ENCODE data around the gene TRIM2.

DNA sequence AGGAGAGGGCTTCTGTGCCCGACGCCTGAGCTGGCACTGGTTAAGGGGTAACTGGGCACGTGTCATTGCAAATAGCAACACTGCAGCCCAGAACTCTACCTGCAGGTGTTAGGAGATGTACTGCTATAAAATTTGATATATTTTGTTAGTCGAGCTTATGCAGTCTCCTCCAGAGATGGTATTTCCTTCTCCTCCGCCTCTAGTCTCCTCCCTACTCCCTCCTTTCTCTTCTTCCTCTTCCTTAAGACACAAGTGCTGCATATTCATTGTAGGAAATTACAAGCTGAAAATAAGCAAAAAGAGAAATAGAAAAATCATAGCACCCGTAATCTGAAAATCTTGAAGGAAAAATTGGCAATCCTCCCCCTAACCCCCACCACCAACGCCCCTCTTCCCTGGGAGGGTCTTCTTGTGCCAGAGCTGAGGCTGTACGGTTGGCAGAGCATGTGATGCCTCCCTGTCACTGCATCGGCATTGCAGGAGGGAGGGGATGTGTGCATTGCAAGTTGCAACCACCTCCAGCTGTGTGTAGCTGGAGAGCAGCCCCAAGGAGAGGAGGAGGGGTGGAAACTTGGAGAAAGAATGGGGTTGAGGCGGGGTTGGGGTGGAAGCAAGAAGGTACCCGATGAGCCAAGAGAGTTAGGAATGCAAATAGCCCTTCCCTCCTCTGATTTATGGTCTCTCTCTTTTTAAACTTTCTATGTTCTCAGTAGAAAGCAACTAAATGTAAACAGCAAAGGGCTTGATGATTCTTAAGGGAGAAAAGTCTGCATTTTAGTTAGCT lies 92.0 kb downstream of the TRIM2 start:
- TF ChIP-seq, protein P1, sequence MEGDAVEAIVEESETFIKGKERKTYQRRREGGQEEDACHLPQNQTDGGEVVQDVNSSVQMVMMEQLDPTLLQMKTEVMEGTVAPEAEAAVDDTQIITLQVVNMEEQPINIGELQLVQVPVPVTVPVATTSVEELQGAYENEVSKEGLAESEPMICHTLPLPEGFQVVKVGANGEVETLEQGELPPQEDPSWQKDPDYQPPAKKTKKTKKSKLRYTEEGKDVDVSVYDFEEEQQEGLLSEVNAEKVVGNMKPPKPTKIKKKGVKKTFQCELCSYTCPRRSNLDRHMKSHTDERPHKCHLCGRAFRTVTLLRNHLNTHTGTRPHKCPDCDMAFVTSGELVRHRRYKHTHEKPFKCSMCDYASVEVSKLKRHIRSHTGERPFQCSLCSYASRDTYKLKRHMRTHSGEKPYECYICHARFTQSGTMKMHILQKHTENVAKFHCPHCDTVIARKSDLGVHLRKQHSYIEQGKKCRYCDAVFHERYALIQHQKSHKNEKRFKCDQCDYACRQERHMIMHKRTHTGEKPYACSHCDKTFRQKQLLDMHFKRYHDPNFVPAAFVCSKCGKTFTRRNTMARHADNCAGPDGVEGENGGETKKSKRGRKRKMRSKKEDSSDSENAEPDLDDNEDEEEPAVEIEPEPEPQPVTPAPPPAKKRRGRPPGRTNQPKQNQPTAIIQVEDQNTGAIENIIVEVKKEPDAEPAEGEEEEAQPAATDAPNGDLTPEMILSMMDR (IDR thresholded peaks at IDR 0.05): no peak
- no peak for TF ChIP-seq POLR2A (IDR thresholded peaks at IDR 0.05)

Data from lower leg skin (tissue), 3 donors.